Endothelial cell of umbilical vein (primary cell): ENCODE measurements around the gene FOXO1. TPM values are rescaled to one million over a fixed set of nuclear protein-coding genes. Genes with fewer than 3 reads are reported as not detected.
A peak's percentile ranks its signal among the peaks of the same experiment; 100 is the strongest.

Source experiments
- BruUV-seq: library from RNA; stranded (reverse); fragments of 400-500 nt; replicated peaks from 2 replicates; lab custom pipeline; 2021; lab: Mats Ljungman, UMichigan
- CTCF ChIA-PET: fragments of 300-600, 350-600 bp; sonication (Branson Sonifier 250); formaldehyde crosslinking; loops from one replicate; lab custom pipeline; 2021; ENCODE audit warnings: antibody characterized with exemption, inconsistent platforms; lab: Charles Lee
- POLR2A ChIA-PET: fragments of 300-600, 350-600 bp; sonication (Branson Sonifier 250); formaldehyde crosslinking; loops from one replicate; lab custom pipeline; 2021; ENCODE audit warnings: antibody characterized with exemption, inconsistent platforms; lab: Charles Lee
- DNase-seq: peaks from one replicate; pipeline ENCODE4 v3.0.0-alpha.2; 2011; ENCODE audit warnings: low read depth, low spot score
- FAIRE-seq: peaks from 2 replicates; lab custom pipeline; 2011; peaks lifted over from hg19 to GRCh38; lab: Jason Lieb, UNC
- H2AFZ ChIP-seq: 2 replicates; pipeline ENCODE4 v1.6.0; 2012; ENCODE audit warnings: low read depth, low read length, control low read depth, inconsistent platforms
- H3K27ac ChIP-seq: 2 replicates; pipeline ENCODE4 v1.5.1; 2011; ENCODE audit warnings: low read depth, mild to moderate bottlenecking, control low read depth, low read length, moderate library complexity; ENCODE audit not compliant: insufficient read depth
- H3K27me3 ChIP-seq, 2 experiments: 2 replicates each; pipeline versions ENCODE4 v1.6.0 to v1.6.1; 2011; ENCODE audit warnings: low read length in 2 of 2, mixed read lengths in 1 of 2; ENCODE audit not compliant: control insufficient read depth in 2 of 2, insufficient read depth in 2 of 2
- H3K36me3 ChIP-seq, 2 experiments: 2 replicates in 1 of 2; 3 replicates in 1 of 2; pipeline ENCODE4 v1.5.1; 2011; ENCODE audit warnings: low read length in 2 of 2, mild to moderate bottlenecking in 1 of 2, moderate library complexity in 1 of 2; ENCODE audit not compliant: control insufficient read depth in 2 of 2, insufficient read depth in 2 of 2; ENCODE audit errors: extremely low read depth in 1 of 2
- H3K4me1 ChIP-seq: 3 replicates; pipeline ENCODE4 v1.5.1; 2011; ENCODE audit warnings: mild to moderate bottlenecking, low read length; ENCODE audit not compliant: control insufficient read depth, insufficient read depth; ENCODE audit errors: extremely low read depth
- H3K4me2 ChIP-seq: 2 replicates; pipeline ENCODE4 v1.6.1; 2011; ENCODE audit warnings: low read length, control low read depth, mixed read lengths; ENCODE audit not compliant: insufficient read depth
- H3K4me3 ChIP-seq, 3 experiments: fragments of 200-600 bp in 1 of 3; sonication (generic), shearing (Covaris generic) in 1 of 3; replicated peaks in 1 of 3; 2 replicates each; pipeline ENCODE4 v1.5.1; 2011 to 2016; ENCODE audit warnings: control low read depth in 3 of 3, low read length in 3 of 3, mild to moderate bottlenecking in 2 of 3, inconsistent platforms in 1 of 3, low read depth in 1 of 3, moderate library complexity in 1 of 3; ENCODE audit not compliant: insufficient read depth in 1 of 3
- H3K79me2 ChIP-seq: 2 replicates; pipeline ENCODE4 v1.6.0; 2012; ENCODE audit warnings: low read length, inconsistent platforms; ENCODE audit not compliant: control insufficient read depth, insufficient read depth
- H3K9ac ChIP-seq: replicated peaks from 2 replicates; pipeline ENCODE3; 2011; ENCODE audit warnings: low read length, control low read depth; ENCODE audit not compliant: insufficient read depth; ENCODE audit errors: extremely low read depth
- H3K9me1 ChIP-seq: replicated peaks from 3 replicates; pipeline ENCODE4 v1.6.0; 2011; ENCODE audit warnings: mild to moderate bottlenecking, low read length; ENCODE audit not compliant: control insufficient read depth, insufficient read depth; ENCODE audit errors: extremely low read depth
- H3K9me3 ChIP-seq: replicated peaks from 2 replicates; pipeline ENCODE4 v1.5.1; 2012; ENCODE audit warnings: low read length, inconsistent platforms; ENCODE audit not compliant: control insufficient read depth, insufficient read depth
- H4K20me1 ChIP-seq: replicated peaks from 2 replicates; pipeline ENCODE3; 2011; ENCODE audit warnings: mild to moderate bottlenecking, low read length; ENCODE audit not compliant: control insufficient read depth, insufficient read depth; ENCODE audit errors: extremely low read depth
- CTCF ChIP-seq, 2 donors: IDR thresholded peaks; 1 replicate in 1 of 2; 2 replicates in 1 of 2; pipeline ENCODE4 v1.5.1; 2011; ENCODE audit warnings: low read length in 2 of 2, mild to moderate bottlenecking in 2 of 2, moderate library complexity in 2 of 2, control low read depth in 1 of 2, inconsistent platforms in 1 of 2, low read depth in 1 of 2; ENCODE audit not compliant: insufficient read depth in 1 of 2; ENCODE audit errors: extremely low read depth in 1 of 2
- EZH2 ChIP-seq: IDR thresholded peaks from 2 replicates; pipeline ENCODE4 v1.6.1; 2012; ENCODE audit warnings: borderline replicate concordance, low read depth, mild to moderate bottlenecking, moderate library complexity, low read length, inconsistent platforms; ENCODE audit not compliant: severe bottlenecking
- FOS ChIP-seq: IDR thresholded peaks from 2 replicates; pipeline ENCODE4 v1.6.1; 2011; ENCODE audit warnings: mild to moderate bottlenecking, low read length, moderate library complexity, borderline replicate concordance; ENCODE audit not compliant: insufficient read depth
- GATA2 ChIP-seq: IDR thresholded peaks from 2 replicates; pipeline ENCODE4 v1.7.0; 2011; ENCODE audit warnings: low read depth, mild to moderate bottlenecking, moderate library complexity, mixed read lengths, low read length; ENCODE audit not compliant: insufficient read length, insufficient read depth
- JUN ChIP-seq: IDR thresholded peaks from 2 replicates; pipeline ENCODE4 v1.6.1; 2011; ENCODE audit warnings: borderline replicate concordance, low read depth; ENCODE audit not compliant: insufficient read length, insufficient read depth
- MAX ChIP-seq: IDR thresholded peaks from 2 replicates; pipeline ENCODE4 v1.6.1; 2011; ENCODE audit not compliant: insufficient read depth, insufficient read length
- MYC ChIP-seq: IDR thresholded peaks from one replicate; pipeline ENCODE4 v1.6.1; 2011; ENCODE audit warnings: mild to moderate bottlenecking, low read depth, low read length
- POLR2A ChIP-seq: IDR thresholded peaks from 2 replicates; pipeline ENCODE4 v1.6.1; 2012; ENCODE audit warnings: low read depth, mild to moderate bottlenecking, control low read depth, low read length
- POLR2AphosphoS5 ChIP-seq: IDR thresholded peaks from 2 replicates; pipeline ENCODE4 v1.6.1; 2012; ENCODE audit warnings: low read depth, mild to moderate bottlenecking, control low read depth, low read length, moderate library complexity; ENCODE audit not compliant: insufficient read depth
- dilution Hi-C: fragments of 300-500 bp; cut with MboI; formaldehyde crosslinking; loops from one replicate; pipeline ENCODE4 v1.15.0; 2019; ENCODE audit warnings: low sequenced_read_pairs; ENCODE audit not compliant: extremely low pct_ligation_motif_present
- intact Hi-C: fragments of 100-400 bp; cut with micrococcal nuclease; formaldehyde crosslinking; loops from one replicate; pipeline ENCODE4 v1.10.0; 2022
- polyA plus RNA-seq, 4 experiments: library from polyadenylated mRNA; depleted of rRNA in 3 of 4; stranded (reverse) in 3 of 4; unstranded in 1 of 4; fragments of >200 nt; gene quantifications; 2 replicates each; pipeline versions ENCODE4 v1.2.1 to v1.2.3, GENCODE V29; 2011 to 2012; ENCODE audit warnings: missing spikeins in 1 of 4
- total RNA-seq: library from RNA; stranded (reverse); gene quantifications from 2 replicates; pipeline ENCODE4 v1.2.3, GENCODE V29; 2021

The FOXO1 gene
- total and polyA plus RNA-seq, 2 donors (not counting 3 experiments of a cell fraction or from before 2014, with no cell fraction given) = 44.7 to 48.5 TPM

GRCh38 chr13:40556453-40556852 lies 110.0 kb downstream of the FOXO1 start:
- ChIA-PET POLR2A (no interaction called here), CTCF (interaction anchor here (0.7 to 1.2 kb wide), 4 partner anchors 8 to 112 kb away, joined by 3 to 5 read pairs (median 3); no protein-coding TSS in a partner anchor)
- no TSS peak for BruUV-seq
- H3K27ac ChIP-seq = no peak overlapping the region
- H3K4me2 ChIP-seq = peak overlapping the region; percentile 30
- no peaks in the 10 kb centered on the region for H3K27me3 ChIP-seq
- H4K20me1 ChIP-seq = no peaks in the 10 kb centered on the region
- H3K9ac ChIP-seq = no peak overlapping the region
- intact Hi-C loops = loop anchor here (5.0 to 10.0 kb wide), 2 partner anchors 492 to 774 kb away; no protein-coding TSS in a partner anchor
- DNase-seq (no peak), FAIRE-seq (no peak)
- H3K9me1 ChIP-seq = no peaks in the 10 kb centered on the region
- no peak overlapping the region for H3K4me3 ChIP-seq
- H3K9me3 ChIP-seq = no peaks in the 10 kb centered on the region
- dilution Hi-C loops = no loop called here
- peaks cover 52% of the 10 kb centered on the region for H3K79me2 ChIP-seq
- TF ChIP-seq MYC (no peak), POLR2AphosphoS5 (no peak), FOS (no peak), CTCF (IDR thresholded peaks at IDR 0.05; ENCODE audit: extremely low read depth in 1 of 2, insufficient read depth in 1 of 2, low read depth in 1 of 2, low read length in 2 of 2) (no peak), JUN (no peak), POLR2A (no peak), GATA2 (no peak), MAX (no peak), EZH2 (no peak)
- peaks cover 47% of the 10 kb centered on the region for H3K4me1 ChIP-seq
- H3K36me3 ChIP-seq = peaks cover 10 to 20% of the 10 kb centered on the region in 2 experiments
- no peak overlapping the region for H2AFZ ChIP-seq
